Fibroblast of villous mesenchyme (primary cell): ENCODE measurements around the gene EPHA2. TPM values are rescaled to one million over a fixed set of nuclear protein-coding genes. Genes with fewer than 3 reads are reported as not detected.
A peak's percentile ranks its signal among the peaks of the same experiment; 100 is the strongest.

Experiments used
- DNase-seq: peaks from one replicate; pipeline ENCODE4 v3.0.0-alpha.2; 2010; ENCODE audit warnings: low read depth
- H3K4me3 ChIP-seq: 2 replicates; pipeline ENCODE4 v1.5.1; 2011; ENCODE audit warnings: low read depth, mild to moderate bottlenecking, low read length
- CTCF ChIP-seq: IDR thresholded peaks from 2 replicates; pipeline ENCODE4 v1.5.1; 2012; ENCODE audit warnings: low read depth, mild to moderate bottlenecking, low read length; ENCODE audit not compliant: insufficient read depth
- total RNA-seq: library from RNA; depleted of rRNA; stranded (reverse); fragments of >200 nt; gene quantifications from 2 replicates; pipeline ENCODE4 v1.2.3, GENCODE V29; 2012

EPHA2 gene
- total RNA-seq, 1 donor, result 104 TPM

DNA sequence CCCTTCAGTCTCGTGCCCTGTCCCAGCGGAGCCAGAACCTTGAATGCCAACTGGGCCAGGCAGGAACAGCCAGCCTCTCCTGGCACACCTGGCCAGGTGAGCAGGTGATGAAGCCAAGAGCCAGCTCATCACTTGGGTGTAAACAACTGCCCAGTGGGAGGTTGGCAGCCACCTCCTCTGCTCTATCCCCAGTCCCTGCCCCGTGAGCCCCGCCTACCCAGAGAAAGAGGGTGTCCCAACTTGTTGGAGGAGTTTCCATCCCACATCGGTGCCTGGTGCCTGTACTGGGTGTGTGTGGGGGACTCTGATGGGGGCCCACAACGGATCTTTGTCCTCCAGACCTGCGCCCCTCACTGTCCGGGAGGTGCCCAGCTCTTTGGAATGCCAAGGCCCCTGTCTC lies 64.6 kb downstream of the EPHA2 start:
- H3K4me3 ChIP-seq, result no peak overlapping the region
- TF ChIP-seq CTCF, result no peak

DNA sequence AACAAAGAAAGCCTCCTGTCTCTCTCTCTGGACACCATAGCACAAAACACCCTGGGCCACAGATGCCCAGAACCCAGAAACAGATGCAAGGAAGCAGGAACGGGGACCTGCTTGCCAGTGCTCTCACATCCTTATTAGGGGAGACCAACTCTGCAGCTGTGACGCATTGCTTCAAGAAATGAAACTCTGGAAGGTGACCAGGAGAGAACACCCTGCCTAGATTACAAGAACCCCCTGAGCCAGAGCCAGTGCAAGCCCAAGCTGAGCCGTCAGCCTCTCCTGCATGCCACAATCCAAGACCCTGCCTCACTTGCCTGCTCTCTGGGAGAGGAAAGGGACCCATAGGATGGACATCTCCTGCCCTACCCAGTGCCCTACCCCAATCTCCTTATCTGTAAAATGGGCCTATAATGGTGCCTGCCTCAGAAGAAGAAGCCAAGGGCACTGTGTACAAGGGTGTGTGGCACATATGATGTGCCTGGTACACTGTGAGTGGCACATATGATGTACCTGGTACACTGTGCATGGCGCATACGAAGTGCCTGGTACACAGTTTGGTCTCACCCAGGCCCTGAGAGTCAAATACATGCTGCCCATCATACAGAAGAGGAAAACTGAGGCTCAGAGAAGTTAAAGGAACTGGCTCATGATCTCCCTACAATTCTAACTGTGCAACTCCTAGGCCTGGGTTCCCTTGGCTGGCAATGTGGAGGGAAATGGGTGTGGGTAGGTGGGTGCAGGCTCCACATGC lies 65.6 kb downstream of the EPHA2 start:
- no peak for DNase-seq
- no peak for TF ChIP-seq CTCF
- H3K4me3 ChIP-seq, result no peak overlapping the region

More for the DNA sequence above, 64.6 kb downstream of the EPHA2 start:
- no peak for DNase-seq

DNA sequence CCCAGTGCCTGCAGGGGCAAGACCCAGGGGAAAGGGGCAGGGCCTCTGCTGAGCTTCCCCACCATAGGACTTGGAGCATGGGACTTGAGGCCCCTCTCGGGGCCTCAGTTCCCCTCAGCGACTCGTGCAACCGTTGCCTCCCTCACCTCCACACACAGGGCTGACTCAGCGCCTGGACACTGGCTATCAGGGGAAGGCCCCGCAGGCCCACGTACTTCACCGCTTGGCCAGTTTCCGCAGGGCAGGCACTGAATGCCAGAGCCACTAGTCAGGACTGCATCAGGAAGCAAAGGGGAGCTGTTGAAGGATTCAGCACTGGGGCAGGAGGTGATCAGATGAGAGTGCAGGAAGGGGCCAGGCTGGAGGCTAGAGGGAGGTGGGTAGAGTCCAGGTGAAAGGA lies 66.9 kb downstream of the EPHA2 start:
- no peak for TF ChIP-seq CTCF
- H3K4me3 ChIP-seq, result no peak overlapping the region
- DNase-seq, result peak; percentile 33

- H3K4me3 ChIP-seq, result no peak overlapping the region
- TF ChIP-seq CTCF, result no peak
- DNase-seq, result no peak
Measured at GRCh38 chr1:16088351-16088911, 67.4 kb downstream of the EPHA2 start.

GRCh38 chr1:16087733-16088132 lies 68.1 kb downstream of the EPHA2 start:
- no peak for DNase-seq
- no peak overlapping the region for H3K4me3 ChIP-seq
- TF ChIP-seq CTCF, result no peak

- DNase-seq, result no peak
- no peak overlapping the region for H3K4me3 ChIP-seq
- no peak for TF ChIP-seq CTCF
Measured at GRCh38 chr1:16085522-16085921, 70.3 kb downstream of the EPHA2 start.
